ENCODE results near the gene CROCC2.

CROCC2 gene

GRCh38 chr2:240987588-240987987 lies 81.5 kb downstream of the CROCC2 start:
- Histone ChIP-seq H3K27me3 (ENCODE audit: control insufficient read depth, low read length) (peaks cover 7% of the 10 kb centered on the region), H3K9me2 (replicated peaks; ENCODE audit: control insufficient read depth, low read length) (no peaks in the 10 kb centered on the region), H3K4me2 (ENCODE audit: low read length) (no peak overlapping the region), H3K9me3 (ENCODE audit: control insufficient read depth, insufficient read depth, low read length) (no peaks in the 10 kb centered on the region), H3K4me1 (ENCODE audit: control insufficient read depth, low read length) (peaks cover 12% of the 10 kb centered on the region), H3K27ac (ENCODE audit: low read depth, low read length) (no peak overlapping the region), H3K79me2 (ENCODE audit: control insufficient read depth, low read length) (no peaks in the 10 kb centered on the region), H4K20me1 (ENCODE audit: control insufficient read depth, insufficient read depth, low read depth, low read length) (no peaks in the 10 kb centered on the region), H3K36me3 (ENCODE audit: control insufficient read depth, low read length) (no peaks in the 10 kb centered on the region), H3F3A (ENCODE audit: control insufficient read depth, insufficient read depth) (no peaks in the 10 kb centered on the region), H3K4me3 (ENCODE audit: low read length) (no peak overlapping the region)
- TF ChIP-seq CTCF (IDR thresholded peaks at IDR 0.05; ENCODE audit: low read depth, low read length, poor library complexity, severe bottlenecking): no peak
- TF ChIP-seq EZH2phosphoT487 (IDR thresholded peaks at IDR 0.05; ENCODE audit: borderline replicate concordance, low read length): no peak

DNA sequence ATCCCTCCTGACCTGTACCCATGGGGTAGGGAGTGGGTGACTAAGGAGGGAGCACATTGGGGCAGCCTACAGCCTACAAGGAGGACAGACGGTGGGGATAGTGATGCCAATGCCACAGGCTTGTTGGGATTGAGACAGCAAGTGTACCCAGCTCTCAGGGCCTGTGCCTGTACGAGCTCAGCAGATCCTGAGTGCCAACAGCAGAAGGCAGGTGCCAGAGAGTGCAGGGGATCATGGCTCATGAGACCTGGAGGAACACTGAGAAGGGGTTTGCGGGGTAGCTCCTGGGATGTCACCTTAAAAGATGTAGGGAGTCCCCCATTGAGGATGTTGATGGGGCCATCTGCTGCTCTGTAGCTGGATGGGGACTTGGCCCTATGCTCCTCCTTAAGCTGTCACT lies 82.0 kb downstream of the CROCC2 start:
- Histone ChIP-seq H3K9me2 (replicated peaks; ENCODE audit: control insufficient read depth, low read length) (no peaks in the 10 kb centered on the region), H3K27me3 (ENCODE audit: control insufficient read depth, low read length) (peaks cover 2% of the 10 kb centered on the region), H3K9me3 (ENCODE audit: control insufficient read depth, insufficient read depth, low read length) (no peaks in the 10 kb centered on the region), H3K36me3 (ENCODE audit: control insufficient read depth, low read length) (no peaks in the 10 kb centered on the region), H3K4me1 (ENCODE audit: control insufficient read depth, low read length) (peaks cover 12% of the 10 kb centered on the region), H4K20me1 (ENCODE audit: control insufficient read depth, insufficient read depth, low read depth, low read length) (no peaks in the 10 kb centered on the region), H3F3A (ENCODE audit: control insufficient read depth, insufficient read depth) (no peaks in the 10 kb centered on the region), H3K27ac (ENCODE audit: low read depth, low read length) (no peak overlapping the region), H3K4me3 (ENCODE audit: low read length) (no peak overlapping the region), H3K79me2 (ENCODE audit: control insufficient read depth, low read length) (no peaks in the 10 kb centered on the region), H3K4me2 (ENCODE audit: low read length) (no peak overlapping the region)
- TF ChIP-seq EZH2phosphoT487 (IDR thresholded peaks at IDR 0.05; ENCODE audit: borderline replicate concordance, low read length) (no peak), CTCF (IDR thresholded peaks at IDR 0.05; ENCODE audit: low read depth, low read length, poor library complexity, severe bottlenecking) (no peak)

DNA sequence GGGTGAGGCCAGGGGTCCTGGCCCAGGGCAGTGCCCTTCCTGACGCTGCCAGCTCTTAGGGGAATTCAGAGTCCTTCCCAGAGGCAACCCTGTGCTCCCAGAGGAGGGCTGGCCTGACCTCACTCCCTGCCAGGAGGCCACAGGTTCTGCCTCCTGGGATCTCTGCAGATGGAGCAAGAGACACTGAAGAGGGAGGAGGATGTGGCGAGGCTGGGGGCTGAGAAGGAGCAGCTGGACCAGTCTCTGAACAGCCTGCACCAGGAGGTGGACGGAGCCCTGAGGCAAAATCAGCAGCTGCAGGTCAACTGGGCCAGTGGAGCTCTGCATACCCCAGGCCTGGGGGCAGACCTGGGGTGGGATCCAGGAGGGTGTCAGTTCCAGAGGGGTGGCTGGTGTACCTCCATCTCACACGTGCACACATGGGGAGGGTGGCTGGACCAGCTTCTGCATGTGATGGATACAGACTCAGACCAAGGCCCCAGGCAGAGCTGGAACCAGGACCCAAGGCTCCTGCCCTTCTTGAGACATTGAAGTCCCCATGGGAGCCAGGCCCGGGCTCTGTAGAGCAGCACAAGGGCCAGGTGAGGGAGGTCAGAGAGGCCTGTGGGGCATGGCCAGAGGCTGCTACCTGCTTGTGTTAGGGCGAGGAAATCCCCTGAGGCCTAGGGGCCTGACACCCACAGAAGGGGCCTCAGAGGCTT lies 82.6 kb downstream of the CROCC2 start:
- Histone ChIP-seq H3K36me3 (ENCODE audit: control insufficient read depth, low read length) (no peaks in the 10 kb centered on the region), H3K27me3 (ENCODE audit: control insufficient read depth, low read length) (no peaks in the 10 kb centered on the region), H3K4me3 (ENCODE audit: low read length) (no peak overlapping the region), H3K9me3 (ENCODE audit: control insufficient read depth, insufficient read depth, low read length) (no peaks in the 10 kb centered on the region), H3K4me1 (ENCODE audit: control insufficient read depth, low read length) (peaks cover 12% of the 10 kb centered on the region), H3K9me2 (replicated peaks; ENCODE audit: control insufficient read depth, low read length) (no peaks in the 10 kb centered on the region), H3K79me2 (ENCODE audit: control insufficient read depth, low read length) (no peaks in the 10 kb centered on the region), H3F3A (ENCODE audit: control insufficient read depth, insufficient read depth) (no peaks in the 10 kb centered on the region), H4K20me1 (ENCODE audit: control insufficient read depth, insufficient read depth, low read depth, low read length) (no peaks in the 10 kb centered on the region), H3K27ac (ENCODE audit: low read depth, low read length) (no peak overlapping the region), H3K4me2 (ENCODE audit: low read length) (no peak overlapping the region)
- TF ChIP-seq CTCF (IDR thresholded peaks at IDR 0.05; ENCODE audit: low read depth, low read length, poor library complexity, severe bottlenecking) (no peak), EZH2phosphoT487 (IDR thresholded peaks at IDR 0.05; ENCODE audit: borderline replicate concordance, low read length) (no peak)
